HepG2 (cell line): ENCODE data around the gene ZNRD2. TPM values are rescaled to one million over a fixed set of nuclear protein-coding genes. Genes with fewer than 3 reads are reported as not detected.

Experiments
- FOXP4 ChIP-seq: sonication (generic); formaldehyde crosslinking; IDR thresholded peaks from 2 replicates; pipeline ENCODE4 v1.4.0; 2020; ENCODE audit warnings: missing genetic modification reagents
- GABPA ChIP-seq, 2 experiments: IDR thresholded peaks; 2 replicates each; pipeline ENCODE4 v1.6.1; 2011 to 2016; ENCODE audit warnings: low read depth in 2 of 2, low read length in 1 of 2, missing biosample characterization in 1 of 2, missing genetic modification characterization in 1 of 2
- HNRNPL ChIP-seq: fragments of 200-400 bp; formaldehyde crosslinking; IDR thresholded peaks from 2 replicates; pipeline ENCODE4 v1.6.1; 2017; ENCODE audit warnings: mild to moderate bottlenecking, low read depth, low read length
- KIAA2018 ChIP-seq: sonication (generic); formaldehyde crosslinking; IDR thresholded peaks from 2 replicates; pipeline ENCODE4 v1.5.0; 2020; ENCODE audit warnings: mild to moderate bottlenecking, missing genetic modification reagents, borderline replicate concordance
- MEIS1 ChIP-seq: sonication (generic); formaldehyde crosslinking; IDR thresholded peaks from 2 replicates; pipeline ENCODE4 v1.9.0; 2021; ENCODE audit warnings: mild to moderate bottlenecking, missing genetic modification reagents, moderate library complexity, borderline replicate concordance
- NFE2L1 ChIP-seq: sonication (generic); formaldehyde crosslinking; IDR thresholded peaks from 2 replicates; pipeline ENCODE4 v1.4.0; 2020; ENCODE audit warnings: missing genetic modification reagents, mild to moderate bottlenecking, borderline replicate concordance
- POLR2AphosphoS2 ChIP-seq: IDR thresholded peaks from 2 replicates; pipeline ENCODE4 v1.6.1; 2011; ENCODE audit warnings: low read depth, low read length, improper control_type of control experiment
- RBFOX2 ChIP-seq: fragments of 200-400 bp; formaldehyde crosslinking; IDR thresholded peaks from 2 replicates; pipeline ENCODE4 v1.6.1; 2017; ENCODE audit warnings: low read depth, mild to moderate bottlenecking, low read length
- REXO4 ChIP-seq: sonication (generic); formaldehyde crosslinking; IDR thresholded peaks from 2 replicates; pipeline ENCODE4 v1.8.0; 2022; ENCODE audit warnings: missing genetic modification reagents, mild to moderate bottlenecking, borderline replicate concordance
- SAP130 ChIP-seq: IDR thresholded peaks from 2 replicates; pipeline ENCODE4 v1.6.1; 2016; ENCODE audit warnings: low read depth
- TEAD2 ChIP-seq: sonication (generic); formaldehyde crosslinking; IDR thresholded peaks from 2 replicates; pipeline ENCODE4 v1.9.0; 2021; ENCODE audit warnings: missing genetic modification reagents
- ZNF335 ChIP-seq: sonication (generic); formaldehyde crosslinking; IDR thresholded peaks from 2 replicates; pipeline ENCODE4 v1.4.0; 2020; ENCODE audit warnings: missing genetic modification reagents
- ZNF530 ChIP-seq: sonication (generic); formaldehyde crosslinking; IDR thresholded peaks from 2 replicates; pipeline ENCODE4 v1.5.0; 2020; ENCODE audit warnings: low read depth, mild to moderate bottlenecking, missing genetic modification reagents
- ZNF580 ChIP-seq: IDR thresholded peaks from 2 replicates; pipeline ENCODE4 v1.6.1; 2016; ENCODE audit warnings: low read depth, borderline replicate concordance
- ZNF639 ChIP-seq: conservative IDR thresholded peaks from 2 replicates; pipeline ENCODE4 v1.6.1; 2018; ENCODE audit warnings: missing genetic modification reagents
- polyA plus RNA-seq, 8 experiments: library from polyadenylated mRNA; depleted of rRNA in 3 of 8; stranded (reverse) in 7 of 8; unstranded in 1 of 8; fragments of >200 nt; fragmentation: Illumina TruSeq in 4 of 8; extraction: Trizol in 4 of 8; gene quantifications; 2 replicates each; pipeline versions ENCODE4 v1.2.1 to v1.2.3, GENCODE V29; 2011 to 2016; ENCODE audit warnings: low read depth in 4 of 8, missing spikeins in 1 of 8, mixed read lengths in 1 of 8; ENCODE audit not compliant: insufficient read depth in 1 of 8
- total RNA-seq, 5 experiments: library from RNA; depleted of rRNA; stranded (reverse); fragments of >200 nt; fragmentation: Illumina TruSeq; extraction: Trizol; gene quantifications; 2 replicates each; pipeline ENCODE4 v1.2.3, GENCODE V29; 2016; ENCODE audit warnings: low read depth in 1 of 5

Gene ZNRD2
- total and polyA plus RNA-seq, 2 of the 13 experiments (the other 11 are each of a cell fraction or from before 2014, with no cell fraction given), result 29.2 to 34.0 TPM

DNA sequence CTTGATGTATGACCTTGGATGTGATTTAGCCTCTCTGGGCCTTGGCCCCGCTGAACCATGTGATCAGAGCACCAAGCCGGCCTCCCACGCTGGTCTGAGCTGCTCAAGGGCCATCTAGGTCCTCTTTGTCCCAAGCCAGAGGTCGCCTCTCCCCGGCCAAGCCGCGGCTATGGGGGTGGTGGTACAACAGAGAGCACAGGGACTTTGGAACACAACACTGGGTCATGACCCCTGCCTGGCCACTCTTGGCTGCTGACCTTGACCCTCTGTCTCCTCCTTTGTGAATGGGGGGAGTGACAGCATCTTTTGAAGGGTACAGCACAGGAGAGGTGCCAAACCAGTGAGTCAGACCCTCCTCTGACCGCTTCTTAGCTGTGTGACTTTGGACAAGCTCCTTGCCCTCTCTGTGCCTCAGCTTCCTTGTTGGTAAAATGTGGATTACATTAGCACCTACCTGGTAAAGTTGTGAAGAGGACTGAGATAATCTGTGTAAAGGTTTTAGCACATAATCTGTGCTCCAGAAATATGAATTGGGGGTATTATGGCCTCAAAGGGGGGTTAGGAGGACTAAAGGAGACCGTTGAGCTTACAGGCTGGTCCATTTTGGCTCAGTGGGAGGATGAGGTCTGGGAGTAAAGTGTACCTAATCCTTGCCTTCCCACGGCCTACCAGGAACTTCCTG is 40.7 kb upstream of the ZNRD2 start (continued):
- TF ChIP-seq ZNF639 (CRISPR knock-in tag) (no peak), ZNF530 (CRISPR knock-in tag) (no peak), HNRNPL (no peak), RBFOX2 (peak; percentile 36; the same call in 1 of the 2 replicates), KIAA2018 (CRISPR knock-in tag) (no peak), TEAD2 (CRISPR knock-in tag) (no peak), GABPA (IDR thresholded peaks at IDR 0.05; ENCODE audit: low read depth, low read length) (no peak), GABPA (CRISPR knock-in tag; IDR thresholded peaks at IDR 0.05; ENCODE audit: low read depth) (no peak), NFE2L1 (no peak), REXO4 (CRISPR knock-in tag) (no peak), FOXP4 (CRISPR knock-in tag) (peak; percentile 50; the same call in 1 of the 2 replicates), ZNF580 (CRISPR knock-in tag) (no peak), POLR2AphosphoS2 (no peak; the same call in 1 of the 2 replicates), MEIS1 (CRISPR knock-in tag) (peak; percentile 83; the same call in 1 of the 2 replicates), SAP130 (peak; percentile 42), ZNF335 (CRISPR knock-in tag) (no peak)
